Naive B cell (primary cell): ENCODE data around the gene EXOC4. TPM values are rescaled to one million over a fixed set of nuclear protein-coding genes. Genes with fewer than 3 reads are reported as not detected.
A peak's percentile ranks its signal among the peaks of the same experiment; 100 is the strongest.

Source experiments
- ATAC-seq, 2 donors: fragments of 150-1000 bp; cut with Tn5 transposase; 2 replicates each; pipeline ENCODE4 v1.10.0; 2021; ENCODE audit warnings: low read depth in 2 of 2, mild to moderate bottlenecking in 2 of 2, moderate library complexity in 2 of 2
- DNase-seq: peaks from one replicate; pipeline ENCODE4 v3.0.0; 2022
- H3K27ac Mint-ChIP-seq, 6 donors: one replicate each; pipeline ENCODE4 v1.8.0; 2020 to 2022; ENCODE audit warnings: mild to moderate bottlenecking in 6 of 6, mixed read lengths in 6 of 6, moderate library complexity in 5 of 6, inconsistent platforms in 2 of 6
- H3K27me3 Mint-ChIP-seq, 3 donors: one replicate each; pipeline ENCODE4 v1.8.0; 2021 to 2022; ENCODE audit warnings: mixed read lengths in 3 of 3, mild to moderate bottlenecking in 1 of 3
- H3K36me3 Mint-ChIP-seq, 2 donors: one replicate each; pipeline ENCODE4 v1.8.0; 2020 to 2022; ENCODE audit warnings: mixed read lengths in 2 of 2, inconsistent platforms in 1 of 2, mild to moderate bottlenecking in 1 of 2
- H3K4me1 Mint-ChIP-seq, 3 donors: one replicate each; pipeline ENCODE4 v1.8.0; 2020 to 2022; ENCODE audit warnings: mixed read lengths in 3 of 3, inconsistent platforms in 1 of 3, mild to moderate bottlenecking in 1 of 3, moderate library complexity in 1 of 3
- H3K4me3 Mint-ChIP-seq, 8 donors: one replicate each; pipeline ENCODE4 v1.8.0; 2020 to 2022; ENCODE audit warnings: mild to moderate bottlenecking in 8 of 8, mixed read lengths in 8 of 8, moderate library complexity in 8 of 8, inconsistent platforms in 2 of 8
- H3K9me3 Mint-ChIP-seq, 7 donors: one replicate each; pipeline ENCODE4 v1.8.0; 2020 to 2022; ENCODE audit warnings: mixed read lengths in 7 of 7, mild to moderate bottlenecking in 5 of 7, inconsistent platforms in 2 of 7, moderate library complexity in 1 of 7
- polyA plus RNA-seq, 6 donors: library from polyadenylated mRNA; unstranded; fragments of 300-500 nt; fragmentation: Illumina TruSeq; gene quantifications; one replicate each; pipeline ENCODE4 v1.2.3, GENCODE V29; 2021; ENCODE audit warnings: low read depth in 6 of 6

Gene EXOC4
- polyA plus RNA-seq, 6 donors from 2014 or later = 39.9 to 59.7 (median 47.2) TPM

DNA sequence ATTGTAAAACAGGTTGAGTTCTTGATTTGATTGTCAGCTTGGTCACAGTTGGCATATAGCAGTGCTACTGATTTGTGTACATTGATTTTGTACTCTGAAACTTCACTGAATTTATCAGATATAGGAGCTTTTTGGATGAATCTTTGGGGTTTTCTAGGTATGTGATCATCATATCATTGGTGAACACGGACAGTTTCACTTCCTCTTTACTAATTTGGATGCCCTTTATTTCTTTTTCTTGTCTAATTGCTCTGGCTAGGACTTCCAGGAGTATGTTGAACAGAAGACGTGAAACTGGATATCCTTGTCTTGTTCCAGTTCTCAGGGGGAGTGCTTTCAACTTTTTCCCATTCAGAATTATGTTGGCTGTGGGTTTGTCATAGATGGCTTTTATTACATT, 86.9 kb downstream of the EXOC4 start:
- Mint-ChIP-seq H3K27me3 (no peaks in the 10 kb centered on the region), H3K36me3 (peaks cover 70 to 79% of the 10 kb centered on the region in 2 donors), H3K9me3 (peaks cover 13 to 78% (median 67%) of the 10 kb centered on the region in 7 donors), H3K4me1 (peaks cover 0 to 6% (median 3%) of the 10 kb centered on the region in 3 donors), H3K4me3 (no peak overlapping the region), H3K27ac (peak overlapping the region in 2 of 6 donors; percentile 8 to 34)
- no peak for ATAC-seq
- DNase-seq = no peak

DNA sequence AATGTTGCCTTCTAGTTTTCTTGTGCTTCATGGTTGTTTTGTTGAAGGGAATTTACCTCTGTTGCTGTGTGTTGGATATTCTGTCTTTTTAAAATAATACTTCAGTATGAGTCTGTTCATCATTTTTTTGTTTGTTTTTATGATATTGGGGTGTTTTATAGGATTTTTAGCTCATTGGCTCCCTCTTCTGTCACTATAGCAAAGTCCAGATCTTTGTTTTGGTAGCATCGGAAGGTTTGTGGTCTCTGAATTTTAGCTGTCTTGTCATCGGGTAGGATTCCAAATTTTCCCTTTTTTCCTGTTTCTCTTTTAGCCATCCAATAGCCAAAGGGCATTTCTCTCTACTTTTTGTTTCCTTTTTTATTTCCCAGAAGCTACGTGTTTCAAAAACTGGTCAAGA, 91.4 kb downstream of the EXOC4 start:
- no peaks in the 10 kb centered on the region for H3K27me3 Mint-ChIP-seq
- H3K9me3 Mint-ChIP-seq = peaks cover 13 to 56% (median 45%) of the 10 kb centered on the region in 7 donors
- peak overlapping the region in 1 of 6 donors; percentile 66 for H3K27ac Mint-ChIP-seq
- peaks cover 0 to 6% (median 6%) of the 10 kb centered on the region in 3 donors for H3K4me1 Mint-ChIP-seq
- peaks cover 61 to 70% of the 10 kb centered on the region in 2 donors for H3K36me3 Mint-ChIP-seq
- no peak for ATAC-seq
- peak overlapping the region in 2 of 8 donors; percentile 2 to 4 for H3K4me3 Mint-ChIP-seq
- DNase-seq = no peak

- H3K9me3 Mint-ChIP-seq = peaks cover 10 to 53% (median 32%) of the 10 kb centered on the region in 7 donors
- peaks cover 6 to 7% (median 7%) of the 10 kb centered on the region in 3 donors for H3K4me1 Mint-ChIP-seq
- H3K27ac Mint-ChIP-seq = no peak overlapping the region
- DNase-seq (no peak), ATAC-seq (no peak)
- H3K36me3 Mint-ChIP-seq = peaks cover 54 to 63% of the 10 kb centered on the region in 2 donors
- no peaks in the 10 kb centered on the region for H3K27me3 Mint-ChIP-seq
- H3K4me3 Mint-ChIP-seq = no peak overlapping the region
These were observed 93.0 kb downstream of the EXOC4 start for GRCh38 chr7:133345690-133346421.

- Mint-ChIP-seq H3K4me3 (no peak overlapping the region), H3K9me3 (peaks cover 7 to 51% (median 29%) of the 10 kb centered on the region in 7 donors), H3K36me3 (peaks cover 45 to 54% of the 10 kb centered on the region in 2 donors), H3K27me3 (no peaks in the 10 kb centered on the region), H3K4me1 (peaks cover 3 to 7% (median 4%) of the 10 kb centered on the region in 3 donors), H3K27ac (no peak overlapping the region)
- ATAC-seq = no peak
- DNase-seq = no peak
These were observed 95.4 kb downstream of the EXOC4 start for GRCh38 chr7:133348250-133348649.

DNA sequence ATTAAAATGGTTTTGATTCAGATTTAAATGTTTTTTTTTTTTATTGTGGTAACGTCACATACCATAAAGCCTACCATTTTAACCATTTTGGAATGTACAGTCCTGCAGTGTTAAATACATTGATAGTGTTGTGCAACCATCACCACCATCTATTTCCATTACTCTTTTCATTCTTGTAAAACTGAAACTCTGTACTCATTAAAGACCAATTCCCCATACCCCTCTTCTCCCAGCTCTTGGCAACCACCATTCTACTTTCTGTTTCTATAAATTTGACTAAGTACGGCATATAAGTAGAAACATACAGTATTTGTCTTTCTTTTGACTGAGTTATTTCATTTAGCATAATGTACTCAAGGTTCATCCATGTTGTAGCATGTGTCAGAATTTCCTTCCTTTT, 96.2 kb downstream of the EXOC4 start:
- DNase-seq = no peak
- H3K27me3 Mint-ChIP-seq = no peaks in the 10 kb centered on the region
- no peak overlapping the region for H3K4me3 Mint-ChIP-seq
- H3K9me3 Mint-ChIP-seq = peaks cover 10 to 51% (median 33%) of the 10 kb centered on the region in 7 donors
- peaks cover 2 to 8% (median 7%) of the 10 kb centered on the region in 3 donors for H3K4me1 Mint-ChIP-seq
- H3K27ac Mint-ChIP-seq = no peak overlapping the region
- peaks cover 45 to 51% of the 10 kb centered on the region in 2 donors for H3K36me3 Mint-ChIP-seq
- no peak for ATAC-seq

DNA sequence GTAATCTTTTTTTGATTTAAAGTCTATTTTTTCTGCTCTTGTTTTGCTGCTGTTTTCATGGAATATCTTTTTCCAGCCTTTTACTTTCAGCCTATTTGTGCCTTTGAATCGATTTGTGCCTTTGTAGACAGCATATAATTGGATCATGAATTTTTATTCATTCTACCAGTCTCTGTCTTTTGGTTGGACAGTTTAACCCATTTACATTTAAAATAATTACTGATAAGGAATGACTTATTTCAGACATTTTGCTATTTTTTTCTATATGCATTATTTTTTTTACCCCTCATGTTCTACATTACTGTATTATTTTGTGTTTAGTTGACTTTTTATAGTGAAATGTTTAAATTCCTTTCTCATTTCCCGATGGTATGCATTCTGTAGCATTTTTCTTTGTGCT, 99.6 kb downstream of the EXOC4 start:
- Mint-ChIP-seq H3K4me1 (peaks cover 0 to 8% (median 7%) of the 10 kb centered on the region in 3 donors), H3K27ac (peak overlapping the region in 1 of 6 donors; percentile 7), H3K36me3 (peaks cover 46 to 50% of the 10 kb centered on the region in 2 donors), H3K9me3 (peaks cover 10 to 53% (median 34%) of the 10 kb centered on the region in 7 donors), H3K4me3 (no peak overlapping the region), H3K27me3 (no peaks in the 10 kb centered on the region)
- ATAC-seq (no peak), DNase-seq (no peak)

DNA sequence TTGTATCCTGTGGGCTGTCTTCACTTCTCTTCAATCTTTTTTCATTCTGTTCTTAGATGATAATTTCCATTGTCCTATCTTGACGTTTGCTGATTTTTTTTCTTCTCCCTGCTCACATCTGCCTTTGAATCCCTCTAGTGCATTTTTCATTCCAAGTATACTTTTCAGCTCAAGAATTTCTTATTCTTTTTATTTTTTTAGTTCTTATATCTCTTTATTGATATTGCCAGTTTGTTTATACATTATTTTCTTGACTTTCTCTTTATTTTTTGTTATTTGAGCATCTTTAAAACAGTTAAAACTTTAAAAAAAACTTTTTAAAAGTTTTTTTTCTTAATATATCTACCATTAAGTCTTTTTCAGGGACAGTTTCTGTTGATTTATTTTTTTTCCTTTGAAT, 100.9 kb downstream of the EXOC4 start:
- Mint-ChIP-seq H3K27ac (no peak overlapping the region), H3K27me3 (no peaks in the 10 kb centered on the region), H3K36me3 (peaks cover 45 to 50% of the 10 kb centered on the region in 2 donors), H3K4me1 (peaks cover 0 to 8% (median 7%) of the 10 kb centered on the region in 3 donors), H3K9me3 (peaks cover 10 to 53% (median 34%) of the 10 kb centered on the region in 7 donors), H3K4me3 (no peak overlapping the region)
- DNase-seq (no peak), ATAC-seq (no peak)

GRCh38 chr7:133354546-133355324, 101.9 kb downstream of the EXOC4 start:
- H3K36me3 Mint-ChIP-seq = peaks cover 36 to 40% of the 10 kb centered on the region in 2 donors
- no peak overlapping the region for H3K27ac Mint-ChIP-seq
- no peaks in the 10 kb centered on the region for H3K27me3 Mint-ChIP-seq
- H3K9me3 Mint-ChIP-seq = peaks cover 10 to 46% (median 33%) of the 10 kb centered on the region in 7 donors
- peaks cover 0 to 7% (median 4%) of the 10 kb centered on the region in 3 donors for H3K4me1 Mint-ChIP-seq
- DNase-seq = no peak
- no peak for ATAC-seq
- no peak overlapping the region for H3K4me3 Mint-ChIP-seq

DNA sequence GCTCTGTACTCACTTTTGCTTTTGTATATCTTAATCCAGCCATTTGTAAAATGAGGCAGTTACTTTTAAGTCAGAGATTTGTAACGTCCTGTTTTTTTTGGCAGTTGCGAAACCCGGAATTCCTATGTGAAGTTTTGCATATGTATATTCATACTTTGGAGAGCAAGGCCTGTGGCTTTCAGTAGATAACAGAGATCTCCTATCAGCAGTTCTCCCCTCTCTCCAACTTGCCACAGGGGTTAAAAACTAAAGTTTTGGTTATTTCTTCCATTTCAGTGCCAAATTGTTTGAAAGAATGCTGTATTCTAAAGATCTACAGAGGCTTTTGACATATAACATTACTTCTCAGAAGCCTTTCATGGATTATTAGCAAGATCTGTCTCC, 102.4 kb downstream of the EXOC4 start:
- no peak overlapping the region for H3K27ac Mint-ChIP-seq

DNA sequence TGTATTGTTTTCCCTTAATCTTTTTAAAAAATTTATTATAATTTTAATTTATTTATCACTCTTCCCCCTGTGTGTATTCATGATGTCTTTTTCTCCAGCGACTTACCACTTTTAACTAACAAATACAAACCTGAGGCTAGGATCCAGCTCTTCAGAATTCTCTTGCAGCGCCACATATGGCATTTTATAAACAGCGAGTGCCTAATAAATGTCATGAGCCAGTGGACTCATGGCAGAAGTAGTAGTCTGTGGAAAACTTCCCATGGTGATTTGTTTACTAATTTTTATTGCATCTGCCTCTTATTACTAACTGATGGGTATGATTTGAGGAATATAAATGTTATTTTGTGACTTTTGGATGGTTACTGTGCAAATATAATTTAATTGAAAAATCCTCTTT, 102.9 kb downstream of the EXOC4 start:
- DNase-seq = no peak
- peaks cover 42 to 44% of the 10 kb centered on the region in 2 donors for H3K36me3 Mint-ChIP-seq
- ATAC-seq = no peak

More for the DNA sequence above, 102.4 kb downstream of the EXOC4 start:
- H3K4me3 Mint-ChIP-seq = no peak overlapping the region
- DNase-seq = no peak
- ATAC-seq = no peak
- peaks cover 10 to 41% (median 29%) of the 10 kb centered on the region in 7 donors for H3K9me3 Mint-ChIP-seq
- no peaks in the 10 kb centered on the region for H3K27me3 Mint-ChIP-seq
- peaks cover 0 to 4% (median 2%) of the 10 kb centered on the region in 3 donors for H3K4me1 Mint-ChIP-seq
- peaks cover 38 to 42% of the 10 kb centered on the region in 2 donors for H3K36me3 Mint-ChIP-seq

DNA sequence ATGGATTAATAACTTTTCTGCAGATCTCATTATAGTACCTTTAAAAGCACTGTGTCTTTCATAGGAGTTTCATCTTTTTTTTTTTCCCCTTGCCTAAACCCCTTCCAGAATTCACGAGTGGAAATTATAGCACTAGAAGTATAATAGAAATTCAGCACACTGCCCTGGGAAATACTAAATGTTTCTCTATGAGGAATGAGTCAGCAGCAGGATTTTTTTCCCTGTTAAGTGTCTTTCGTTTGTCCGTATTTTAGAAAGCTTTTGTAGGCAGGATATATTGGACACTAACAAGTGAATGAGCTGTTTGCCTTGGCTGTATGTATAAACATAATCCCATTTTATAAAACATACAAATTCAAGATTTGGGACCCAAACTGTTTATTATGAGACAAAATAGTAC, 105.8 kb downstream of the EXOC4 start:
- H3K9me3 Mint-ChIP-seq = peaks cover under 1 to 26% (median 13%) of the 10 kb centered on the region in 7 donors
- H3K36me3 Mint-ChIP-seq = peaks cover 35 to 47% of the 10 kb centered on the region in 2 donors
- DNase-seq (no peak), ATAC-seq (no peak)
- H3K27me3 Mint-ChIP-seq = no peaks in the 10 kb centered on the region
- H3K4me3 Mint-ChIP-seq = no peak overlapping the region
- H3K4me1 Mint-ChIP-seq = peaks cover 0 to 1% (median 0%) of the 10 kb centered on the region in 3 donors
- H3K27ac Mint-ChIP-seq = no peak overlapping the region

More for the DNA sequence above, 102.9 kb downstream of the EXOC4 start:
- Mint-ChIP-seq H3K4me3 (no peak overlapping the region), H3K27me3 (no peaks in the 10 kb centered on the region), H3K9me3 (peaks cover 10 to 40% (median 26%) of the 10 kb centered on the region in 7 donors), H3K4me1 (peaks cover 0 to 4% (median 0%) of the 10 kb centered on the region in 3 donors), H3K27ac (no peak overlapping the region)

DNA sequence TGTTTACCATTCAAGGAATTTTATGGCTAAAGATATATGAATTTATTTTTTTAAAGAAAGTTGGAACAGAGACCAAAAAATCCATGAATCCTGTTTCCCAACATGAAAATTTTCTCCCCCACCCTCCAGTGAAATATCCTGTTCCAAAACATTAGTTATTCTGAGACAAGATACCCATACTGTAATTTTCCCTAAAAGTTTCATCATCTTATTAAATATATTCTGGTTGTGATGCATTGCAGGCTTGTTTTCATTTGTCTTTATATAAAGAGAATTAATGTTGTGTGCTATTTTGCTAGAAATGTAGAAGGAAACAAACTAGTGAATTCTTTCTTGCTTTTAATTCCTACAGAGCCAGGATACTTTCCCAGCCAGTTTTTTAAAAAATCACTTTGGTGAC, 106.6 kb downstream of the EXOC4 start:
- Mint-ChIP-seq H3K9me3 (peaks cover 0 to 19% (median 8%) of the 10 kb centered on the region in 7 donors), H3K36me3 (peaks cover 28 to 46% of the 10 kb centered on the region in 2 donors), H3K27me3 (no peaks in the 10 kb centered on the region), H3K4me1 (no peaks in the 10 kb centered on the region), H3K27ac (no peak overlapping the region), H3K4me3 (no peak overlapping the region)
- DNase-seq (no peak), ATAC-seq (no peak)

DNA sequence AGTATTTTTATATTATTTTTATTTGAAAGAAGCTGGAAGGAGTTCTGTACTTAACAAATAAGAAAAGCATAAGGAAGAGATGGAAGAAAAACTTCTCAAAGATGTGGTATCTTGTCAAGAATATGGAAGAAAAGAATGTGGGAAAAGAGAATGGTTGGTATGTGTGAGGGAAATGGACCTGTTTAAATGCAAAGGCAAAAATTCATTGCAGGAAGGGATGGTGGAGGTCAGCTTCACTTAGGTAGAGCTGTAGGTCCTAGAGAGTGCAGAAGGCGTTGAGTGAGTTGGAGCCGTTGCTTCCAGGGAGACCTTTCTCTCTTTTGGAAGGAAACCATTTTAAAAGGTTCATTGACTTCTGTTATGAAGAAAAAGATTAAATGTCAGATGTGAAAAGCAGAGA, 107.3 kb downstream of the EXOC4 start:
- peak overlapping the region in 1 of 8 donors; percentile 1 for H3K4me3 Mint-ChIP-seq
- H3K36me3 Mint-ChIP-seq = peaks cover 28 to 46% of the 10 kb centered on the region in 2 donors
- no peaks in the 10 kb centered on the region for H3K27me3 Mint-ChIP-seq
- DNase-seq (no peak), ATAC-seq (no peak)
- H3K9me3 Mint-ChIP-seq = peaks cover 0 to 17% (median 8%) of the 10 kb centered on the region in 7 donors
- H3K4me1 Mint-ChIP-seq = peaks cover 0 to 5% (median 5%) of the 10 kb centered on the region in 3 donors
- no peak overlapping the region for H3K27ac Mint-ChIP-seq
